HG03175 (cell line): Measurements from ENCODE around the gene ZNF439.
"Not testable (repeated sequence)": the region's sequence is repeated elsewhere in the genome, so short reads cannot be mapped to it uniquely, and the experiment has no call there.

Source experiments
- ATAC-seq: cut with Tn5 transposase; IDR thresholded peaks from one replicate; pipeline ENCODE4 v1.9.1; 2021; ENCODE audit warnings: mild to moderate bottlenecking, moderate library complexity; ENCODE audit not compliant: unreplicated experiment

ZNF439 gene

DNA sequence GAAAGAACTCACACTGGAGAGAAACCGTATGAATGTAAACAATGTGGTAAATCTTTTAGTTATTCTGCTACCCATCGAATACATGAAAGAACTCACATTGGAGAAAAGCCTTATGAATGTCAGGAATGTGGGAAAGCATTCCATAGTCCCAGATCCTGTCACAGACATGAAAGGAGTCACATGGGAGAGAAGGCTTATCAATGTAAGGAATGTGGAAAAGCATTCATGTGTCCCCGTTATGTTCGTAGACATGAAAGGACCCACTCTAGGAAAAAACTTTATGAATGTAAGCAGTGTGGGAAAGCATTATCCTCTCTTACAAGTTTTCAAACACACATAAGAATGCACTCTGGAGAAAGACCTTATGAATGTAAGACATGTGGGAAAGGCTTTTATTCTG is 19.2 kb downstream of the ZNF439 start:
- not testable (repeated sequence) for ATAC-seq

DNA sequence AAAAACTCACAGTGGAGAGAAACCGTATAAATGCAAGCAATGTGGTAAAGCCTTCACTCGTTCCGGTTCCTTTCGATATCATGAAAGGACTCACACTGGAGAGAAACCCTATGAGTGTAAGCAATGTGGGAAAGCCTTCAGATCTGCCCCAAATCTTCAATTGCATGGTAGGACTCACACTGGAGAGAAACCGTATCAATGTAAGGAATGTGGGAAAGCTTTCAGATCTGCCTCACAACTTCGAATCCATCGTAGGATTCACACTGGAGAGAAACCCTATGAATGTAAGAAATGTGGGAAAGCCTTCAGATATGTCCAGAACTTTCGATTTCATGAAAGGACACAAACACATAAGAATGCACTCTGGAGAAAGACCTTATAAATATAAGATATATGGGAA is 19.7 kb downstream of the ZNF439 start:
- no peak for ATAC-seq

DNA sequence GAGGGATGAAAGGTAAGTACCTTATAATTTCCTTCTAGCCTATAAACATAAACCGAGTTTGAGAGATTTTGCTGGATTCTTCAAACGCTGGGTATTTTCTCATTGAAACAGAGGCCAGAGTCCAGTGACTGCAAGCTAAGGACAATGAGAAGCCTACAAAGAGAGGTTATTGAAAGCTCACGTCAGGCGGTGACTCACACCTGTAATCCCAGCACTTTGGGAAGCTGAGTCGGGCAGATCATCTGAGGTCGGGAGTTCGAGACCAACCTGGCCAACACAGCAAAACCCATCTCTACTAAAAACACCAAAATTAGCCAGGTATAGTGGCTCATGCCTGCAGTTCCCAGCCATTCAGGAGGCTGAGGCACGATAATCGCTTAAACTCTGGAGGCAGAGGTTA is 24.1 kb downstream of the ZNF439 start:
- no peak for ATAC-seq

DNA sequence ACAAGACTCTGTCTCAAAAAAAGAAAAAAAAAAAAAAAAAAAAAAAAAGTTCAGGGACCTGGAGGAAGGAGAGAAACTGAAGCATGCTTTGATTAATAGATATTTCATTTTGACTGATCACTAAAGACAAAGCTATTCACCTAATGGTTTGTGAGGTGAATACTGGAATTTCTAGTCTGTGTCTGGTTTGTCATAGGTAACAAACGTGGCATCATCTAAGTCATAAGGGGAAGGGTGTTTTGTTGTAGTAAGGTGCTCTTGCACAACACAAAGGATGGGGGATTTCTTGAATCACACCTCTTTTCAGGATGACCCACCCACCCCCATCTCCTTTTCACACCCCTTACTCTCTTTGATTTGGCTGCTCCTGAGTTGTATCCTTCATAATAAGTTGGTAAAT is 25.2 kb downstream of the ZNF439 start:
- no peak for ATAC-seq

DNA sequence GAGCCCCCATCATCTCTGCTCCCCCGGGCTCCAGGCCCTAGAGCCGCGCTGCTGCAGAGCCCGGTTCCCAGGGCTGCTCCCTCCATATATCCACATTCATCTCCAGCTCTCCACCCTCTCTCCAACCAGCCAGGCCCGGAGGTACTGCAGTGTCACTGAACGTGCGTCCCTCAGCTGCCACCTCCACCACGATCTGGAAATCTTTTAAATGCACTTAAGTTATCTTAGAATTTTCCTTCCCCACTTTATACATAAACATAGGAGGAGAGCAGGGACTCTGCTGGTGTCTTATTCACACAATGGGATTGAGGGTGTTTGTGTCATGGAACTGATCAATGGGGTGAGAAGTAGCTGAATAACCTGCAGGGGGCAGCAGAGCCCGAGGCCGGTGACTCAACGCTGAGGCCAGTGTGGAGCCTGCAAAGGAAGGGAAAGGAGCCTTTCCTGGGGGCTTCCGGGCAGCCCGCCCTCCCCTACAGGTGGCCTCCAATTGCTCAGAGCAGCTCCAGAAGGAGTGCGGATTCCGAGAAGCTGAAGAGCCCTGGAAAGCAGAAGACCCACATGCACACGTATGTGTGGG is 31.3 kb downstream of the ZNF439 start:
- ATAC-seq: not testable (repeated sequence)

DNA sequence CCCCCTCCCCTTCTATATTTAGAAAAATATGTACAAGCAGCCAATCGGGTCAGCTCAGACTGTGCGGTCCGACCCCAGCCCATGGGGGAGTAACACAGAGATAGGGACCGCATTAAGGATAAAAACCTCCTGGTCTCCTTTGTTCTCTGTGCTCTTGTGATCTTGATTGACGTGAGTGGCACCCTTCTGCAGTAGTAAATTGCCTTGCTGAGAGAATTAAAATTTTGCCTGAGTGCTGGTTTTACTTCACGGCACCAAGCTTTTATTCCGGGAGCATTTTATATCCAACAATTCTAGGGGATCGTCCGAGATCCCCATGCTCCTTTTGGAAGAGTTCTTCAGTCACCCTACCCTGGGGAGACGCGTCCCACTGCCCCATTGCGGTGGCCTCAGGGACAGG is 32.1 kb downstream of the ZNF439 start:
- ATAC-seq: no peak

DNA sequence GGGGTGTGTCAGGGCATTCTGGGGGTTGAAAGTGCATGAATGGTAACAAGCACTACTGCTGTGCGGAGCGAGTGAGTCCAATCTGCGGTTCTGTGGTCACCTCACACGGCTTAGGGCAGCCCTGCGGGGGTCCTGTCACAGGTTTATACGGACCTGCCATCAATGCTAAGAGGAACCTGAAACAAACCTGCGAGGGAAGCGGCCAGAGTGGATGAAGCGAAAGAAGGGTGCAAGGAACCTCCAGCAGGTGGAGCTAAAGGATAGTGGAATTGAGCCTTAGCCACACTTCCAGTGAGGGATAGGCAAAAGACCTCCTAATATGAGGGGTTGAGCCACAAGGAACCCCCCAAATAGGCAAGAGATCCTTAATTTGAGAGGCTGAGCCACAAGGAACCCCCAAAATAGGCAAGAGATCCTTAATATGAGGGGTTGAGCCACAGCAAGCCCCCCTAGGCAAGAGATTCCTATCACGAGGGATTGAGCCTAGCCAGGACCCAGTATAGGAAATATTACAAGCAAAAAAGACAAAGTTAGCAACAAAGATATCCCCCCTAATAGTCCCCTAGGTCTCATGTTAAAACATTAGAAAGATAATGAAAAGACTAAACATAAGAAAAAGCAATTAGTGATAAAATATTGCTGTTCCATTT is 32.8 kb downstream of the ZNF439 start:
- no peak for ATAC-seq

DNA sequence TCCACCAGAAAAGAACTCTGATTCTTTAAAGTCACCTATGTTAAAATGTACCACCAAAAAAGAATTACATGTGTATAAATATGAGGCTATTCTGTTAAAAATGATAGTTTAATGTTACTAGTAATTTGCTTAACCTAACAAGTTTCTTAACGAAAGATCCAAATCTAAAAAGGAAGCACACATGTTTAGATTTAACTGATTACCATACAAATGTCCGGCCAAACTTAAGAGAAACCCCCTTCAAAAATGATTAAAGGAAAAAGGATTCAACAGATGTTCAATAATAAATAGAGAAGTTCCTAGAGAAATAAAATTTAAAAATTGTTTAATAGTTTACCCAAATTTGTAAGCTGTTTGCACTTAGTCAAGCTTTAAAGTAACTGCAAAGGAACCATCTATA is 34.1 kb downstream of the ZNF439 start:
- ATAC-seq: no peak

DNA sequence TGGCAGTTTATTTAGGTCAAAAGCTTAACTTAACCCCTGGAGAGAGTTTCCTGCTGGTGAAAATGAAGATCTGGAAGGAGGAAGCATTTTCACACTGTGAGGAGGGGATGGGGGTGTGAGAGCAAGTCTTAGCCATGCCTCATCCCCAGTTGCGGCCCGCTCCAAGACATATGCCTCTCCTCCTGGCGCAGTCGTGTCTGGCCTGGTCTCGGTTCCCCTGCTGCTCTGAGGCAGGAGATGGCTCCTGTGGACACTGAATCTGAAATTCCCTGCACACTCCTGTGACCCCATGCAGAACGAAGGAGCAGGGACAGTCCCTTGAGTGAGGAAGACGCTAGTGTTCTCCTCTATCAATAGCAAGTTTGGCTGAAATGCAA is 38.7 kb downstream of the ZNF439 start:
- ATAC-seq: no peak

DNA sequence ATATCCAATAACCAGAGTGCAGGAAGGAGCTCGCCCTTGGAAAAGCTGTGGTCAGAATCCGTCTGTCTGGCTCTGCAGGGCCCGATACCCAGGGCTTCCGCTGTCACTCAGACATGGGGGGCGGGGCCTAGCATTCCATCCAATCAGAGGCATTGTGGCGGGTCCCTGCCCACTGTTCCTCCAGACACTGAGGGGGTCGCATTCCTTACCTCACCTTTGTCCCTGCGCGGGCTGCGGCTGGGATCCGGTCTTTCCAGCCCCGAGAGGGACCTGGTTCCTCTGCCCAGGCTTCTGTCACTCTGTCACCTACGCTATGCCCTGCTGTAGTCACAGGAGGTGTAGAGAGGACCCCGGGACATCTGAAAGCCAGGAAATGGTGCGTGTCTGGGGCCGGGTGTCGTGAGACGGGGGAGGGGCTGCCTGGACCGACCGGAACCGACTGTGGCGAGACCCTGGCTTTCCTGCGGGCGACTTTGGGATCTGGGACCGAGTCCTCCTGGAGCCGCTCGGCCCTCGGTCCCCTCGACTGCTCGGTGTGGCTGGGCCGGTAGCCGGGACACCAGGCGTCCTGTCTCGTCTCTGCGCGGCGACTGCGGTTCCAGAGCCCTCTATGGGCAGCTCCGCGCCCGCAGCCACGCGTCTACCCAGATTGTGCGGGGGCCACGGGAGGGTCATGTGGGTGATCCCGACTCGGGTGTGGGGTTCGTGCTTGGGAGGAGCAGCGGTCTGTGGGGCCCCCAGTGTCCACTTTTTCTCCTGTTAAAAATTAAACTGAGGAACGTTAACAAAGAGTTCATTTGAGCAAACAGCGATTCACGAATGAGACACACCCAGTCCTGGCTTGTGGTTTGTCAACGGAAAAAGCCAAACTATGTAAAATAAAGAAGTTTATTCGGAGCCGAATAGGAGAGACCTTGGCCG is 39.3 kb downstream of the ZNF439 start, which contains the start of gene ZNF69:
ZNF69 (plus strand) TSS at position 172 of the 921 bp plus-strand sequence; CDS start at position 314, 142 bp downstream.
- peak; percentile 46 for ATAC-seq

DNA sequence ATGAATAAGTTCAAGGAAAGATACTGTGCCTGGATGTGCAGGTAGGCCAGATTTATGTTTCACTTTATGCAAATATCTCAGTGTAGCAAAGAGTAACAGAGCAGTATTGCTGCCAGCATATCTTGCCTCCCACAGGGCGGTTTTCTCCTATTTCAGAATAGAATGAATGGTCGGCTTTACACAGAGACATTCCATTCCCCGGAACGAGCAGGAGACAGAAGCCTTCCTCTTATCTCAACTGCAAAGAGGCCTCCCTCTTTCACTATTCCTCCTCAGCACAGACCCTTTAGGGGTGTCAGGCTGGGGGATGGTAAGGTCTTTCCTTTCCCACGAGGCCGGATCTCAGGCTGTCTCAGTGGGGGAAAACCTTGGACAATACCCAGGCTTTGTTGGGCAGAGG is 41.4 kb downstream of the ZNF439 start:
- not testable (repeated sequence) for ATAC-seq

DNA sequence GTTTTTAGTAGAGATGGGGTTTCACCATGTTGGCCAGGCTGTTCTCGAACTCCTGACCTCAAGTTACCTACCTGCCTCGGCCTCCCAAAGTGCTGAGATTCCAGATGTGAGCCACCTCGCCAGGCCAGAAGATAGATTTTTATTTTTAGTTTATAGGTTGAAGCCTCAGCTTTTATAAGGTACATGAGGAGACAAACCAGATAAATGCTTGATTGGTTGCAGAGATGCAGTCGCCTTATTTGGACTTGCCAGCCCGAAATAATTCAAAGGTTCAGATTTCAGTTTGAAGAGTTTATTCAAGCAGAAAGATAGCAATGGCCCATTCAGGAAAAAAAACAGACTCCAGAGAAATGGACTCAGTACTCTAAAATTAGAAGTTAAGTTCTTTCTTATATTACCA is 42.1 kb downstream of the ZNF439 start:
- ATAC-seq: no peak

DNA sequence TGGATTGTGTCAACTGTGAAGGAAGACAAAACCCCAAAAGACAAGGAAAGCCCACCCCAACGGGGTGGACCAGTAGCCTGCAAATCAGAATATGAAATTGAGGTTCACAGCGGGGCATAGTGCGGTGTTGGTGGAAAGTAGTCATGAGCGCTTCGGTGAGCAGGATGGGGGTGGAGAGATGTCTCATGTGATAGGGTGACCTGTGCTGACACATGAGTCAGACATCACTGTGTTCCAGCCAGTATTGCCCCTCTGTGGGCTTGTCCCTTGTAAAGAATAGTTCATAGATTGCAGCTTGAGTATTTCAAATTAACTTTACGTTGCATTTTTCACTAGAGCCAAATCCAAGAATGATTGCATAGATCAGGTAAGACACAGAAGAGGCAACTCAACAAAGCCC is 46.3 kb downstream of the ZNF439 start:
- ATAC-seq: no peak

DNA sequence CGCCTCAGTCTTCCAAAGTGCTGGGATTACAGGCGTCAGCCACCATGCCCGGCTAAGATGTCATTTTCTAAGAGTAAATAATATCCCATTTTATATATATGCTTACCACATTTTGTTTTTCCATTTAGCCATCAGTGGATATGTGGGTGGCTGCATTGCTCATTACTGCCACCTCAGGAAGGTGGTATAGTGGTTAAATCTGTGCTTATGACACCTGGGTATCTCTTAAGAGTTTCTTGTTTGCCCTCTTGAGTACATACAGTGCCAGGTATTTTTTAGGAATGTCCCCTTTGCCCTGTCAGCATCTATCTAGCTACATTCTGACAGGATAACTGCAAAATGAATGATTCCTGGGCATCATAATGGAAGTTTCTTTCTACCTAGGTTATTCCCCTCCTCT is 53.7 kb downstream of the ZNF439 start:
- no peak for ATAC-seq

DNA sequence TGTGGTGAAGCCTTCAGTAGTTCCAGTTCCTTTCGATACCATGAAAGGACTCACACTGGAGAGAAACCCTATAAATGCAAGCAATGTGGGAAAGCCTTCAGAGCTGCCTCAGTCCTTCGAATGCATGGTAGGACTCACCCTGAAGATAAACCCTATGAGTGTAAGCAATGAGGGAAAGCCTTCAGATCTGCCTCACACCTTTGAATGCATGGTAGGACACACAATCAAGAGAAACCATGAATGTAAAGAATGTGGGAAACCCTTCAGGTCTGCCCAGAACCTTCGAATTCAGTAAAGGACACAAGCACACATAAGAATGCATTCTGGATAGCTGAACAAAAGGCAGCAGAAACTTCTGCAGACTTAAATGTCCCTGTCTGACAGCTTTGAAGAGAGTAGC is 57.4 kb downstream of the ZNF439 start:
- ATAC-seq: no peak

DNA sequence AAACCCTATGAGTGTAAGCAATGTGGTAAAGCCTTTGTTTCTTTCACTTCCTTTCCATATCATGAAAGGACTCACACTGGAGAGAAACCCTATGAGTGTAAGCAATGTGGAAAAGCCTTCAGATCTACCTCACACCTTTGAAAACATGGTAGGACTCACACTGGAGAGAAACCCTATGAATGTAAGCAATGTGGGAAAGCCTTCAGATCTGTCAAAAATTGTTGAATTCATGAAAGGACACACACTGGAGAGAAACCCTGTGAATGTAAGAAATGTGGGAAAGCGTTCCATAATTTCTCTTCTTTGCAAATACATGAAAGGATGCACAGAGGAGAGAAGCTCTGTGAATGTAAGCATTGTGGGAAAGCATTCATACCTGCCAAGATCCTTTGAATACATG is 63.4 kb downstream of the ZNF439 start:
- not testable (repeated sequence) for ATAC-seq

DNA sequence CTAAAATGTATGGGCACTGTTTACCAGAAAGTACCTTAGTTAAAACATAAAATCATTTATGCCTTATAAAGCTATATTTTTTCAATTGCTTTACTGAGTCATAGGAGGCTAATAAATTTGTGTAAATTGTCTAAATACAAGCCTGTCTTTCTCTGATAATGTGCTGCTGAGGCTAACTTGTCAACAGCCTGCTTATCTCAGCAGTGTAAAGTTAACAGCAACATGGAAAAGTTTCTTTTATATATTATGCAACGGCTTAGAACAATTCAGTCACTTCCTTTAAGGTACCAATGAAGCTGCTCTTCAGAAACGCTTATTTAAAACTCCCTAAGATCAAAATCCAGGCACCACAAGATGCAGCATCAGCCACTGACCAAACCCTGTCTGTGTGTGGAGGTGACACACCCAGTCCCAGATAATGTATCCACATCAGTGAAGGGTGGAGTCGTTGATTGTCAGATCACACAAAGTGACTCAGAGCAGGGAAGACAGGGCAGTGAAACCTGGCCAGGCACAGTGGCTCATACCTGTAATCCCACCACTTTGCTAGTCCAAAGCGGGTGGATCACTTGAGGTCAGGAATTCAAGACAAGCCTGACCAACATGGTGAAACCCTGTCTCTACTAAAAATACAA is 66.0 kb downstream of the ZNF439 start:
- ATAC-seq: not testable (repeated sequence)
